GM12878 (cell line): Measurements from ENCODE around the gene PRKN. TPM values are rescaled to one million over a fixed set of nuclear protein-coding genes. Genes with fewer than 3 reads are reported as not detected.

Experiments
- ATAC-seq: fragments of 200-7000 bp; cut with Tn5 transposase; 3 replicates; pipeline ENCODE4 v1.9.1; 2020; ENCODE audit warnings: mild to moderate bottlenecking, moderate library complexity
- BruUV-seq: library from RNA; stranded (reverse); fragments of 400-500 nt; replicated peaks from 2 replicates; lab custom pipeline; 2021; lab: Mats Ljungman, UMichigan
- CTCF ChIA-PET: fragments of 300-600 bp; sonication (Branson Sonifier 250); formaldehyde crosslinking; extraction: SDS; loops from one replicate; lab custom pipeline; 2021; ENCODE audit warnings: inconsistent platforms; lab: Yijun Ruan, JAX
- POLR2A ChIA-PET: fragments of 350-600 bp; formaldehyde crosslinking; extraction: SDS; loops from one replicate; lab custom pipeline; 2021; ENCODE audit warnings: inconsistent platforms; lab: Charles Lee
- RAD21 ChIA-PET: fragments of 300-600 bp; sonication (Branson Sonifier 250); formaldehyde crosslinking; loops from one replicate; lab custom pipeline; 2023; ENCODE audit warnings: antibody characterized with exemption; ENCODE audit not compliant: unreplicated experiment; lab: Charles Lee
- SMC1A ChIA-PET: fragments of 300-600 bp; sonication (Branson Sonifier 250); formaldehyde crosslinking; loops from one replicate; lab custom pipeline; 2023; ENCODE audit not compliant: unreplicated experiment, uncharacterized antibody; lab: Charles Lee
- DNase-seq: peaks from one replicate; pipeline ENCODE4 v3.0.0-alpha.2; 2011; ENCODE audit warnings: low read depth, low spot score
- FAIRE-seq: peaks from 3 replicates; lab custom pipeline; 2011; peaks lifted over from hg19 to GRCh38; lab: Jason Lieb, UNC
- H2AFZ ChIP-seq: 2 replicates; pipeline ENCODE4 v1.6.0; 2011; ENCODE audit warnings: low read depth, low read length, control low read depth; ENCODE audit not compliant: control insufficient read depth
- H3K27ac ChIP-seq: 2 replicates; pipeline ENCODE4 v1.5.1; 2011; ENCODE audit warnings: control low read depth; ENCODE audit not compliant: control insufficient read depth, insufficient read depth
- H3K27me3 ChIP-seq, 2 experiments: replicated peaks in 1 of 2; 2 replicates each; pipeline versions ENCODE4 v1.6.0 to v1.6.1; 2011; ENCODE audit warnings: low read length in 1 of 2; ENCODE audit not compliant: control insufficient read depth in 2 of 2, insufficient read depth in 2 of 2
- H3K36me3 ChIP-seq, 2 experiments: 2 replicates each; pipeline ENCODE4 v1.5.1; 2011; ENCODE audit warnings: low read length in 1 of 2; ENCODE audit not compliant: control insufficient read depth in 2 of 2, insufficient read depth in 2 of 2
- H3K4me1 ChIP-seq: 2 replicates; pipeline ENCODE4 v1.6.1; 2011; ENCODE audit warnings: mild to moderate bottlenecking, low read length, moderate library complexity, mixed read lengths; ENCODE audit not compliant: control insufficient read depth, insufficient read depth
- H3K4me2 ChIP-seq: 2 replicates; pipeline ENCODE4 v1.6.0; 2011; ENCODE audit warnings: control low read depth; ENCODE audit not compliant: control insufficient read depth, insufficient read depth
- H3K4me3 ChIP-seq: fragments of 200-600 bp; sonication (generic); 2 replicates; pipeline ENCODE4 v1.5.1; 2016
- H3K79me2 ChIP-seq: 2 replicates; pipeline ENCODE4 v1.6.0; 2011; ENCODE audit warnings: low read length; ENCODE audit not compliant: control insufficient read depth, insufficient read depth
- H3K9ac ChIP-seq: 2 replicates; pipeline ENCODE4 v1.8.0; 2011; ENCODE audit warnings: low read length, control low read depth, mixed read lengths; ENCODE audit not compliant: control insufficient read depth, insufficient read depth
- H3K9me3 ChIP-seq: replicated peaks from 3 replicates; pipeline ENCODE4 v1.5.1; 2011; ENCODE audit warnings: mild to moderate bottlenecking, low read length; ENCODE audit not compliant: control insufficient read depth, insufficient read depth
- H4K20me1 ChIP-seq: 2 replicates; pipeline ENCODE4 v1.6.0; 2011; ENCODE audit not compliant: control insufficient read depth, insufficient read depth
- BRCA1 ChIP-seq: IDR thresholded peaks from 2 replicates; pipeline ENCODE4 v1.6.1; 2011; ENCODE audit warnings: low read depth, low read length, improper control_type of control experiment
- CREB1 ChIP-seq: IDR thresholded peaks from 2 replicates; pipeline ENCODE4 v1.6.1; 2012; ENCODE audit warnings: low read depth, mild to moderate bottlenecking, inconsistent platforms
- EGR1 ChIP-seq, 2 experiments: IDR thresholded peaks; 1 replicate in 1 of 2; 2 replicates in 1 of 2; pipeline ENCODE4 v1.6.1; 2011 to 2012; ENCODE audit warnings: low read depth in 2 of 2, low read length in 2 of 2, borderline replicate concordance in 1 of 2, mild to moderate bottlenecking in 1 of 2, moderate library complexity in 1 of 2
- EP300 ChIP-seq, 2 experiments: fragments of 150-350 bp in 1 of 2; IDR thresholded peaks; 2 replicates each; pipeline ENCODE4 v1.6.1; 2011 to 2012; ENCODE audit warnings: low read depth in 2 of 2, low read length in 2 of 2, borderline replicate concordance in 1 of 2, improper control_type of control experiment in 1 of 2, inconsistent platforms in 1 of 2; ENCODE audit not compliant: control insufficient read depth in 1 of 2
- ESRRA ChIP-seq: IDR thresholded peaks from 2 replicates; pipeline ENCODE4 v1.6.1; 2012; ENCODE audit warnings: mild to moderate bottlenecking, low read length, improper control_type of control experiment
- GATAD2B ChIP-seq: fragments of 450-650 bp; conservative IDR thresholded peaks from 2 replicates; pipeline ENCODE4 v1.6.1; 2017; ENCODE audit warnings: low read depth, mild to moderate bottlenecking, moderate library complexity
- MYB ChIP-seq: fragments of 150-350 bp; IDR thresholded peaks from 2 replicates; pipeline ENCODE4 v1.6.1; 2014; ENCODE audit warnings: mild to moderate bottlenecking, low read depth, low read length, borderline replicate concordance
- NBN ChIP-seq: fragments of 450-650 bp; IDR thresholded peaks from 2 replicates; pipeline ENCODE4 v1.6.1; 2016
- NFIC ChIP-seq: IDR thresholded peaks from 2 replicates; pipeline ENCODE4 v1.6.1; 2012; ENCODE audit warnings: low read depth, mild to moderate bottlenecking, inconsistent platforms, low read length, moderate library complexity
- NRF1 ChIP-seq: conservative IDR thresholded peaks from 2 replicates; pipeline ENCODE4 v1.6.1; 2011; ENCODE audit warnings: mild to moderate bottlenecking, low read depth, low read length, improper control_type of control experiment
- POLR2A ChIP-seq: IDR thresholded peaks from 2 replicates; pipeline ENCODE4 v1.6.1; 2011; ENCODE audit warnings: low read depth, mild to moderate bottlenecking, low read length
- RB1 ChIP-seq: fragments of 450-650 bp; formaldehyde crosslinking; IDR thresholded peaks from 2 replicates; pipeline ENCODE4 v1.6.1; 2017; ENCODE audit warnings: mild to moderate bottlenecking, borderline replicate concordance
- RELA ChIP-seq: fragments of 450-650 bp; IDR thresholded peaks from 2 replicates; pipeline ENCODE4 v1.8.0; 2014; ENCODE audit warnings: borderline replicate concordance; ENCODE audit not compliant: partially characterized antibody
- ZNF384 ChIP-seq: IDR thresholded peaks from 2 replicates; pipeline ENCODE4 v1.6.1; 2012; ENCODE audit warnings: low read depth, mild to moderate bottlenecking, low read length, improper control_type of control experiment, borderline replicate concordance
- WGBS: methylation state at CpG from one replicate; pipeline ENCODE4 v1.1.6; 2016; ENCODE audit warnings: low lambda C conversion rate; ENCODE audit not compliant: insufficient replicate concordance, insufficient coverage; ENCODE audit errors: missing lambda C conversion rate; 5-methylcytosine and 5-hydroxymethylcytosine counted together
- in situ Hi-C: fragments of 300-500 bp; cut with MboI; formaldehyde crosslinking; loops from 9 replicates; pipeline ENCODE4 v1.14.3; 2018; ENCODE audit warnings: mixed read lengths
- intact Hi-C: fragments of 100-400 bp; cut with micrococcal nuclease; formaldehyde crosslinking; loops from one replicate; pipeline ENCODE4 v1.14.2; 2022; ENCODE audit not compliant: unreplicated experiment
- polyA plus RNA-seq, 11 experiments: library from polyadenylated mRNA; depleted of rRNA in 4 of 11; unstranded in 6 of 11; stranded (reverse) in 5 of 11; fragments of >200 nt; fragmentation: Nextera tagmentation in 4 of 11; fragmentation: Illumina TruSeq in 1 of 11; extraction: Ambion mirVana in 4 of 11; extraction: Trizol in 1 of 11; gene quantifications; 1 replicate in 1 of 11; 2 replicates in 10 of 11; pipeline versions ENCODE4 v1.2.1 to v1.2.3, GENCODE V29; 2011 to 2016; ENCODE audit warnings: inconsistent platforms in 2 of 11, missing spikeins in 2 of 11, low read depth in 1 of 11
- total RNA-seq, 4 experiments: library from RNA; depleted of rRNA in 3 of 4; stranded (reverse); fragments of >200 nt in 3 of 4; fragmentation: Illumina TruSeq in 1 of 4; extraction: Trizol in 1 of 4; gene quantifications; 2 replicates each; pipeline versions ENCODE4 v1.2.1 to v1.2.3, GENCODE V29; 2013 to 2021
- TF ChIP-seq, protein P1 (sequence below): fragments of 450-650 bp; formaldehyde crosslinking; IDR thresholded peaks from 2 replicates; pipeline ENCODE4 v1.4.0; 2020; ENCODE audit warnings: mild to moderate bottlenecking, moderate library complexity
- TF ChIP-seq, protein P2 (sequence below): IDR thresholded peaks from 2 replicates; pipeline ENCODE4 v1.6.1; 2012; ENCODE audit warnings: low read depth, low read length, improper control_type of control experiment
- TF ChIP-seq, protein P3 (sequence below): IDR thresholded peaks from 2 replicates; pipeline ENCODE4 v1.6.1; 2012; ENCODE audit warnings: low read depth, low read length, improper control_type of control experiment
- TF ChIP-seq, protein P4 (sequence below): IDR thresholded peaks from 2 replicates; pipeline ENCODE4 v1.6.1; 2012; ENCODE audit warnings: mild to moderate bottlenecking, low read depth, low read length

Gene PRKN
- total and polyA plus RNA-seq, 10 of the 15 experiments (the other 5 are each of a cell fraction or from before 2014, with no cell fraction given) = 0.06 to 0.09 TPM; not detected in 8

DNA sequence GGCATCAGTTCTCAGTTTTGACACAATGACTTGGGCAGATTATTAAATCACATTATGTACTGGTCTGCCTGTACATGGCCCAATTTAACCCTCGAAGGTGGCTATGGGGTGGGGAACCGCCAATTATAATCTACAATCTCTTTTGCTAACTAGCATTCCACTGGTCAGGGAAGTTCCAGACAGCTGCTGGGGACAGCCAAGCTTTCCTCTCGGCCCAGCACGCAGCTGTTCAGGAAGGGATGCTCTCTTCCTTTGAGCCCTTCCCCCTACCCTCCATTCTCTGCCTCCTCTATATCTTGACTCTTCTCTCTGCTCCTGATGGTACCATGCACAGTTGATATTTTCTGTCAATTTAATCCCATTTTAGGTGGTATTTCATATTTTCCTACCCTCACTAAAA lies 1220.2 kb downstream of the PRKN start:
- Histone ChIP-seq H3K9ac (no peak overlapping the region), H2AFZ (no peak overlapping the region), H3K4me3 (no peak overlapping the region), H3K79me2 (no peaks in the 10 kb centered on the region), H3K36me3 (no peaks in the 10 kb centered on the region), H3K4me2 (no peak overlapping the region), H3K4me1 (no peaks in the 10 kb centered on the region), H3K27ac (no peak overlapping the region), H4K20me1 (no peaks in the 10 kb centered on the region), H3K27me3 (no peaks in the 10 kb centered on the region), H3K9me3 (no peaks in the 10 kb centered on the region)
- ChIA-PET CTCF (no interaction called here), SMC1A (no interaction called here), RAD21 (no interaction called here), POLR2A (no interaction called here)
- no peak for DNase-seq
- no peak for FAIRE-seq
- ATAC-seq = no peak
- in situ Hi-C loops (no loop called here), intact Hi-C loops (no loop called here)
- WGBS = 24% methylated on average over 4 of the region's 4 CpGs
- no TSS peak for BruUV-seq
- TF ChIP-seq, protein P1, sequence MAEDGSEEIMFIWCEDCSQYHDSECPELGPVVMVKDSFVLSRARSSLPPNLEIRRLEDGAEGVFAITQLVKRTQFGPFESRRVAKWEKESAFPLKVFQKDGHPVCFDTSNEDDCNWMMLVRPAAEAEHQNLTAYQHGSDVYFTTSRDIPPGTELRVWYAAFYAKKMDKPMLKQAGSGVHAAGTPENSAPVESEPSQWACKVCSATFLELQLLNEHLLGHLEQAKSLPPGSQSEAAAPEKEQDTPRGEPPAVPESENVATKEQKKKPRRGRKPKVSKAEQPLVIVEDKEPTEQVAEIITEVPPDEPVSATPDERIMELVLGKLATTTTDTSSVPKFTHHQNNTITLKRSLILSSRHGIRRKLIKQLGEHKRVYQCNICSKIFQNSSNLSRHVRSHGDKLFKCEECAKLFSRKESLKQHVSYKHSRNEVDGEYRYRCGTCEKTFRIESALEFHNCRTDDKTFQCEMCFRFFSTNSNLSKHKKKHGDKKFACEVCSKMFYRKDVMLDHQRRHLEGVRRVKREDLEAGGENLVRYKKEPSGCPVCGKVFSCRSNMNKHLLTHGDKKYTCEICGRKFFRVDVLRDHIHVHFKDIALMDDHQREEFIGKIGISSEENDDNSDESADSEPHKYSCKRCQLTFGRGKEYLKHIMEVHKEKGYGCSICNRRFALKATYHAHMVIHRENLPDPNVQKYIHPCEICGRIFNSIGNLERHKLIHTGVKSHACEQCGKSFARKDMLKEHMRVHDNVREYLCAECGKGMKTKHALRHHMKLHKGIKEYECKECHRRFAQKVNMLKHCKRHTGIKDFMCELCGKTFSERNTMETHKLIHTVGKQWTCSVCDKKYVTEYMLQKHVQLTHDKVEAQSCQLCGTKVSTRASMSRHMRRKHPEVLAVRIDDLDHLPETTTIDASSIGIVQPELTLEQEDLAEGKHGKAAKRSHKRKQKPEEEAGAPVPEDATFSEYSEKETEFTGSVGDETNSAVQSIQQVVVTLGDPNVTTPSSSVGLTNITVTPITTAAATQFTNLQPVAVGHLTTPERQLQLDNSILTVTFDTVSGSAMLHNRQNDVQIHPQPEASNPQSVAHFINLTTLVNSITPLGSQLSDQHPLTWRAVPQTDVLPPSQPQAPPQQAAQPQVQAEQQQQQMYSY = no peak
- TF ChIP-seq MYB (no peak), POLR2A (no peak), ESRRA (no peak), RB1 (no peak), RELA (no peak), CREB1 (no peak), NRF1 (no peak), EP300 (IDR thresholded peaks at IDR 0.05; ENCODE audit: borderline replicate concordance in 1 of 2, control insufficient read depth in 1 of 2, low read depth in 2 of 2, low read length in 2 of 2) (no peak), BRCA1 (no peak), GATAD2B (no peak), NFIC (no peak), EGR1 (IDR thresholded peaks at IDR 0.05; ENCODE audit: borderline replicate concordance in 1 of 2, low read depth in 2 of 2, low read length in 2 of 2) (no peak), NBN (no peak), ZNF384 (no peak)
- TF ChIP-seq, protein P2, sequence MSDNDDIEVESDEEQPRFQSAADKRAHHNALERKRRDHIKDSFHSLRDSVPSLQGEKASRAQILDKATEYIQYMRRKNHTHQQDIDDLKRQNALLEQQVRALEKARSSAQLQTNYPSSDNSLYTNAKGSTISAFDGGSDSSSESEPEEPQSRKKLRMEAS = no peak
- TF ChIP-seq, protein P3, sequence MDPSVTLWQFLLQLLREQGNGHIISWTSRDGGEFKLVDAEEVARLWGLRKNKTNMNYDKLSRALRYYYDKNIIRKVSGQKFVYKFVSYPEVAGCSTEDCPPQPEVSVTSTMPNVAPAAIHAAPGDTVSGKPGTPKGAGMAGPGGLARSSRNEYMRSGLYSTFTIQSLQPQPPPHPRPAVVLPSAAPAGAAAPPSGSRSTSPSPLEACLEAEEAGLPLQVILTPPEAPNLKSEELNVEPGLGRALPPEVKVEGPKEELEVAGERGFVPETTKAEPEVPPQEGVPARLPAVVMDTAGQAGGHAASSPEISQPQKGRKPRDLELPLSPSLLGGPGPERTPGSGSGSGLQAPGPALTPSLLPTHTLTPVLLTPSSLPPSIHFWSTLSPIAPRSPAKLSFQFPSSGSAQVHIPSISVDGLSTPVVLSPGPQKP = no peak
- TF ChIP-seq, protein P4, sequence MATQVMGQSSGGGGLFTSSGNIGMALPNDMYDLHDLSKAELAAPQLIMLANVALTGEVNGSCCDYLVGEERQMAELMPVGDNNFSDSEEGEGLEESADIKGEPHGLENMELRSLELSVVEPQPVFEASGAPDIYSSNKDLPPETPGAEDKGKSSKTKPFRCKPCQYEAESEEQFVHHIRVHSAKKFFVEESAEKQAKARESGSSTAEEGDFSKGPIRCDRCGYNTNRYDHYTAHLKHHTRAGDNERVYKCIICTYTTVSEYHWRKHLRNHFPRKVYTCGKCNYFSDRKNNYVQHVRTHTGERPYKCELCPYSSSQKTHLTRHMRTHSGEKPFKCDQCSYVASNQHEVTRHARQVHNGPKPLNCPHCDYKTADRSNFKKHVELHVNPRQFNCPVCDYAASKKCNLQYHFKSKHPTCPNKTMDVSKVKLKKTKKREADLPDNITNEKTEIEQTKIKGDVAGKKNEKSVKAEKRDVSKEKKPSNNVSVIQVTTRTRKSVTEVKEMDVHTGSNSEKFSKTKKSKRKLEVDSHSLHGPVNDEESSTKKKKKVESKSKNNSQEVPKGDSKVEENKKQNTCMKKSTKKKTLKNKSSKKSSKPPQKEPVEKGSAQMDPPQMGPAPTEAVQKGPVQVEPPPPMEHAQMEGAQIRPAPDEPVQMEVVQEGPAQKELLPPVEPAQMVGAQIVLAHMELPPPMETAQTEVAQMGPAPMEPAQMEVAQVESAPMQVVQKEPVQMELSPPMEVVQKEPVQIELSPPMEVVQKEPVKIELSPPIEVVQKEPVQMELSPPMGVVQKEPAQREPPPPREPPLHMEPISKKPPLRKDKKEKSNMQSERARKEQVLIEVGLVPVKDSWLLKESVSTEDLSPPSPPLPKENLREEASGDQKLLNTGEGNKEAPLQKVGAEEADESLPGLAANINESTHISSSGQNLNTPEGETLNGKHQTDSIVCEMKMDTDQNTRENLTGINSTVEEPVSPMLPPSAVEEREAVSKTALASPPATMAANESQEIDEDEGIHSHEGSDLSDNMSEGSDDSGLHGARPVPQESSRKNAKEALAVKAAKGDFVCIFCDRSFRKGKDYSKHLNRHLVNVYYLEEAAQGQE = no peak
